Measurements from ENCODE around the gene TPCN1. TPM values are rescaled to one million over a fixed set of nuclear protein-coding genes. Genes with fewer than 3 reads are reported as not detected.

TPCN1 gene
- total RNA-seq, 1 experiment from 2014 or later: 42.7 TPM

DNA sequence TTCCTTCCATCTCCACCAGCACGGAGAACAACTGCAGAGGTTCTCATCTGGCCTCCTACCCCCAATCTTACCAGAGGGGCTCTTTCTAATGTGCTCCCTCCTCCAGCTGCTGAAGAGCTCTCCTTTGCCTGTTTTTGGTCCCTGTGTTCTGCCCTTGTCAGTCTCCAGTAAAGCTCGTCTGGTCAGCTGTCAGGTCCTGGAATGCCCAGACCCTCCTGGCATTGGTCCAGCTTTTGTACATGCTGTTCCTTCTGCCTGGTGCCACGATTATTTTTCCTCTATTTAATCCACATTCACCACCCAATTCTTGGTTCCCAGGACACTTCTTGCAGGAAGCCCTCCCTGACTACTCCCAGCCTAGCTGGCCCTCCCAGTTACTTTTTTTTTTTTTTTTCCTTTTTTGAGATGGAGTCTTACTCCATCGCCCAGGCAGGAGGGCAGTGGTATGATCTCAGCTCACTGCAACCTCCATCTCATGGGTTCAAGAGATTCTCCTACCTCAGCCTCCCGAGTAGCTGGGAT, 107.2 kb downstream of the TPCN1 start:
- Histone ChIP-seq H2AFZ (no peak overlapping the region), H3K4me1 (replicated peaks; ENCODE audit: insufficient read depth) (peaks cover 1% of the 10 kb centered on the region), H3K9me3 (ENCODE audit: insufficient read depth, low read depth) (no peaks in the 10 kb centered on the region), H3K4me3 (no peak overlapping the region), H4K20me1 (ENCODE audit: insufficient read depth) (no peaks in the 10 kb centered on the region), H3K4me2 (no peak overlapping the region), H3K27me3 (ENCODE audit: insufficient read depth, low read depth) (no peaks in the 10 kb centered on the region), H3K36me3 (ENCODE audit: low read depth) (no peaks in the 10 kb centered on the region; the same call in 1 of the 2 replicates), H3K9me2 (ENCODE audit: insufficient read depth) (no peaks in the 10 kb centered on the region), H3K27ac (no peak overlapping the region), H3F3A (ENCODE audit: insufficient read depth, low read depth) (peaks cover 11% of the 10 kb centered on the region; the same call in 1 of the 2 replicates), H3K79me2 (ENCODE audit: low read depth) (peaks cover 3% of the 10 kb centered on the region; the same call in 1 of the 2 replicates)
- CTCF ChIA-PET: no interaction called here
- POLR2A ChIA-PET (ENCODE audit: unreplicated experiment): no interaction called here
- intact Hi-C loops (cut with micrococcal nuclease; ENCODE audit: unreplicated experiment): no loop called here
- no TSS peak for BruUV-seq (replicated peaks)
- DNase-seq: no peak
- TF ChIP-seq EZH2 (IDR thresholded peaks at IDR 0.05; ENCODE audit: low read depth): no peak
- TF ChIP-seq, protein P1, sequence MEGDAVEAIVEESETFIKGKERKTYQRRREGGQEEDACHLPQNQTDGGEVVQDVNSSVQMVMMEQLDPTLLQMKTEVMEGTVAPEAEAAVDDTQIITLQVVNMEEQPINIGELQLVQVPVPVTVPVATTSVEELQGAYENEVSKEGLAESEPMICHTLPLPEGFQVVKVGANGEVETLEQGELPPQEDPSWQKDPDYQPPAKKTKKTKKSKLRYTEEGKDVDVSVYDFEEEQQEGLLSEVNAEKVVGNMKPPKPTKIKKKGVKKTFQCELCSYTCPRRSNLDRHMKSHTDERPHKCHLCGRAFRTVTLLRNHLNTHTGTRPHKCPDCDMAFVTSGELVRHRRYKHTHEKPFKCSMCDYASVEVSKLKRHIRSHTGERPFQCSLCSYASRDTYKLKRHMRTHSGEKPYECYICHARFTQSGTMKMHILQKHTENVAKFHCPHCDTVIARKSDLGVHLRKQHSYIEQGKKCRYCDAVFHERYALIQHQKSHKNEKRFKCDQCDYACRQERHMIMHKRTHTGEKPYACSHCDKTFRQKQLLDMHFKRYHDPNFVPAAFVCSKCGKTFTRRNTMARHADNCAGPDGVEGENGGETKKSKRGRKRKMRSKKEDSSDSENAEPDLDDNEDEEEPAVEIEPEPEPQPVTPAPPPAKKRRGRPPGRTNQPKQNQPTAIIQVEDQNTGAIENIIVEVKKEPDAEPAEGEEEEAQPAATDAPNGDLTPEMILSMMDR (conservative IDR thresholded peaks at IDR 0.05): no peak

DNA sequence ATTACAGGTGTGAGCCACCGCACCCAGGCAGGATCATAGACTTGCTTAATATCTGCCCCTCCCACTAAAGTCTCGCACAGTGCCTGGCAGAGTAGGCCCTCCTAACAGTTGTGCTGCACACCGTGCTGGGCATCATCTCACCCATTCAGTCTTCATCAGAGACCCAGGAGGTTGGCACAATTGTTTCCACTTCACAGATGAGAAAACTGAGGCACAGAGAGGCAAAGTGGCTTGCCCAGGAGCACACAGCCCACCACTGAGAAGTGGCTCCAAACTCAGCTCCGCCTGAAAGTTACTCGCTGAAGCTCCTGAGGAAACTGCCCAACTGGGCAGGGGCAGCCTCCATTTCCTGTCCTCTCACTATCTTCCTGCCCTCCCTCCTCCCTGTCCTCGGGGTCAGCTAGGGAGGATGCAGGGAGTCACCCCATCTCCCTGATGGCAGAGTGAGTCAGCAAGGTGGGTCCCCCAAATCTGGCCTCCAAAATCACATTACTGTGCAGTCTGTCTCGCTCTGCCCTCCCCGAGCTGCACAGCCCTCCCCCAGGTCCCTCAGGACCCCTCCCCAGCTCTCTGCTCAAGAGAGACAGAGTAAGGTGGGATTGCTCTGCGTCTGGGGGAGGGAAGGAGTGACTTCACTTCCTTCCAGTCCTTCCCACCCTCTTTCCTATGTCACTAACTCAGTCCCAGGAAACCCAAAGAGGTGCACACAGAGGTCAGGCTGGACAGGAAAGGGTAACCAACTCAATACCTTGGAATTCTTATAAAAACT, 107.9 kb downstream of the TPCN1 start:
- no peak for TF ChIP-seq EZH2 (IDR thresholded peaks at IDR 0.05; ENCODE audit: low read depth)
- TF ChIP-seq, protein P1 (conservative IDR thresholded peaks at IDR 0.05): no peak
- Histone ChIP-seq H3K4me3 (no peak overlapping the region), H4K20me1 (ENCODE audit: insufficient read depth) (no peaks in the 10 kb centered on the region), H3K9me2 (ENCODE audit: insufficient read depth) (no peaks in the 10 kb centered on the region), H3K4me2 (no peak overlapping the region), H3K36me3 (ENCODE audit: low read depth) (no peaks in the 10 kb centered on the region; the same call in 1 of the 2 replicates), H3K79me2 (ENCODE audit: low read depth) (peaks cover 7% of the 10 kb centered on the region; the same call in 1 of the 2 replicates), H2AFZ (no peak overlapping the region), H3K9me3 (ENCODE audit: insufficient read depth, low read depth) (no peaks in the 10 kb centered on the region), H3F3A (ENCODE audit: insufficient read depth, low read depth) (peaks cover 10% of the 10 kb centered on the region; the same call in 1 of the 2 replicates), H3K27ac (no peak overlapping the region), H3K27me3 (ENCODE audit: insufficient read depth, low read depth) (no peaks in the 10 kb centered on the region), H3K4me1 (replicated peaks; ENCODE audit: insufficient read depth) (no peaks in the 10 kb centered on the region; the same call in 1 of the 2 replicates)
- CTCF ChIA-PET: no interaction called here
- BruUV-seq (replicated peaks): no TSS peak
- intact Hi-C loops (cut with micrococcal nuclease; ENCODE audit: unreplicated experiment): no loop called here
- POLR2A ChIA-PET (ENCODE audit: unreplicated experiment): no interaction called here
- DNase-seq: no peak

DNA sequence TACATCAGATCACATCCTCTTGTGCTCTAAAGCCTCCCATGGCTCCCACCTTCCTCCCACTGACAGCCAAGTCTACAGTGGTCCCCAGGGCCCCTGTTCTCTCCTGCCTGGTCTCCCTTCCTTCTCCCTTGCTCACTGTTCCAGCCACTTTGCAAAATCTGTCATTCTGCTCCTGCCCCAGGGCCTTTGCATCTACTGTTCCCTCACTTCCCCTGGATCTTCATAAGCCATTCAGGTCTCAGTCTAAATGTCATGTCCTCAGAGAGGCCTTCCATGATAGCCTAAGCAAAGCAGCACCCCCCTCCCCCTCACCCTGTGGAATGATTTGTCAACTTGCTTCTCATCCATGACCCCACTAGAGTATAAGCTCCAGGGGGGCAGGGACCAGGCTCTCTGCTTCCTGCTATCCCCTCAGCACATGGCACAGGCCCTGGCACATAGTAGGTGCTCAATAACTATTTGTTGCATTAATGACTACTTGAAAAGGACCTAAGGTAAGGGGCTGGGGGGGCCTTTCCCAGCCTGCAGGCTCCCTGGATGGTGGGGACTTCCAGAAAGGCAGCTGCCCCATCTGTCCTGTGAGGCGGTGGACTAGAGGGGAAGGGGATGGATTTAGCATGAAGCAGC, 108.6 kb downstream of the TPCN1 start:
- H3K9me2 ChIP-seq (ENCODE audit: insufficient read depth): no peaks in the 10 kb centered on the region
- H3K9me3 ChIP-seq (ENCODE audit: insufficient read depth, low read depth): no peaks in the 10 kb centered on the region
- H2AFZ ChIP-seq: no peak overlapping the region
- DNase-seq: no peak
- H3K4me1 ChIP-seq (replicated peaks; ENCODE audit: insufficient read depth): no peaks in the 10 kb centered on the region; the same call in 1 of the 2 replicates
- H4K20me1 ChIP-seq (ENCODE audit: insufficient read depth): no peaks in the 10 kb centered on the region
- ChIA-PET POLR2A (ENCODE audit: unreplicated experiment) (no interaction called here), CTCF (no interaction called here)
- H3F3A ChIP-seq (ENCODE audit: insufficient read depth, low read depth): peaks cover 13% of the 10 kb centered on the region; the same call in 1 of the 2 replicates
- no peak overlapping the region for H3K27ac ChIP-seq
- H3K4me2 ChIP-seq: no peak overlapping the region
- H3K27me3 ChIP-seq (ENCODE audit: insufficient read depth, low read depth): no peaks in the 10 kb centered on the region
- intact Hi-C loops (cut with micrococcal nuclease; ENCODE audit: unreplicated experiment): no loop called here
- TF ChIP-seq EZH2 (IDR thresholded peaks at IDR 0.05; ENCODE audit: low read depth): no peak
- TF ChIP-seq, protein P1 (conservative IDR thresholded peaks at IDR 0.05): no peak
- BruUV-seq (replicated peaks): no TSS peak
- peaks cover 7% of the 10 kb centered on the region; the same call in 1 of the 2 replicates for H3K79me2 ChIP-seq (ENCODE audit: low read depth)
- H3K4me3 ChIP-seq: no peak overlapping the region
- no peaks in the 10 kb centered on the region; the same call in 1 of the 2 replicates for H3K36me3 ChIP-seq (ENCODE audit: low read depth)

All from PC-9 (cell line).